Mesodermal cell (in vitro differentiated cells): ENCODE measurements around the gene PKP1. TPM values are rescaled to one million over a fixed set of nuclear protein-coding genes. Genes with fewer than 3 reads are reported as not detected.
"Not testable (repeated sequence)": the region's sequence is repeated elsewhere in the genome, so short reads cannot be mapped to it uniquely, and the experiment has no call there.

Source experiments
- H3K27ac ChIP-seq: 2 replicates; pipeline ENCODE4 v1.7.0; 2013; ENCODE audit warnings: mild to moderate bottlenecking, low read depth, low read length, moderate library complexity; ENCODE audit not compliant: severe bottlenecking
- H3K36me3 ChIP-seq: 2 replicates; pipeline ENCODE4 v1.7.1; 2013; ENCODE audit warnings: mild to moderate bottlenecking, low read length, moderate library complexity; ENCODE audit not compliant: control insufficient read depth, insufficient read depth
- H3K4me1 ChIP-seq: one replicate; pipeline ENCODE4 v1.7.1; 2013; ENCODE audit warnings: mild to moderate bottlenecking, low read length; ENCODE audit not compliant: insufficient read depth, control insufficient read depth, poor library complexity, severe bottlenecking
- H3K4me3 ChIP-seq: 2 replicates; pipeline ENCODE4 v1.7.0; 2013; ENCODE audit warnings: low read length, control low read depth, mild to moderate bottlenecking; ENCODE audit not compliant: insufficient read depth, poor library complexity, severe bottlenecking; ENCODE audit errors: extremely low read depth
- H3K9me3 ChIP-seq: 2 replicates; pipeline ENCODE4 v1.7.1; 2013; ENCODE audit warnings: mild to moderate bottlenecking, low read length, moderate library complexity; ENCODE audit not compliant: control insufficient read depth
- WGBS, 2 experiments: methylation state at CpG; one replicate each; pipeline ENCODE4 v1.1.5; 2013; ENCODE audit warnings: missing lambda C conversion rate in 2 of 2; ENCODE audit not compliant: insufficient coverage in 2 of 2; 5-methylcytosine and 5-hydroxymethylcytosine counted together
- polyA plus RNA-seq, 2 experiments: library from polyadenylated mRNA; stranded (reverse); fragments of 50-300 nt; gene quantifications; one replicate each; pipeline ENCODE4 v1.2.3, GENCODE V29; 2013

Gene PKP1, protein sequence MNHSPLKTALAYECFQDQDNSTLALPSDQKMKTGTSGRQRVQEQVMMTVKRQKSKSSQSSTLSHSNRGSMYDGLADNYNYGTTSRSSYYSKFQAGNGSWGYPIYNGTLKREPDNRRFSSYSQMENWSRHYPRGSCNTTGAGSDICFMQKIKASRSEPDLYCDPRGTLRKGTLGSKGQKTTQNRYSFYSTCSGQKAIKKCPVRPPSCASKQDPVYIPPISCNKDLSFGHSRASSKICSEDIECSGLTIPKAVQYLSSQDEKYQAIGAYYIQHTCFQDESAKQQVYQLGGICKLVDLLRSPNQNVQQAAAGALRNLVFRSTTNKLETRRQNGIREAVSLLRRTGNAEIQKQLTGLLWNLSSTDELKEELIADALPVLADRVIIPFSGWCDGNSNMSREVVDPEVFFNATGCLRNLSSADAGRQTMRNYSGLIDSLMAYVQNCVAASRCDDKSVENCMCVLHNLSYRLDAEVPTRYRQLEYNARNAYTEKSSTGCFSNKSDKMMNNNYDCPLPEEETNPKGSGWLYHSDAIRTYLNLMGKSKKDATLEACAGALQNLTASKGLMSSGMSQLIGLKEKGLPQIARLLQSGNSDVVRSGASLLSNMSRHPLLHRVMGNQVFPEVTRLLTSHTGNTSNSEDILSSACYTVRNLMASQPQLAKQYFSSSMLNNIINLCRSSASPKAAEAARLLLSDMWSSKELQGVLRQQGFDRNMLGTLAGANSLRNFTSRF
- polyA plus RNA-seq (2013, experiment 1 of 2), result 0.11 TPM
- polyA plus RNA-seq (2013, experiment 2 of 2), result 0.10 TPM

DNA sequence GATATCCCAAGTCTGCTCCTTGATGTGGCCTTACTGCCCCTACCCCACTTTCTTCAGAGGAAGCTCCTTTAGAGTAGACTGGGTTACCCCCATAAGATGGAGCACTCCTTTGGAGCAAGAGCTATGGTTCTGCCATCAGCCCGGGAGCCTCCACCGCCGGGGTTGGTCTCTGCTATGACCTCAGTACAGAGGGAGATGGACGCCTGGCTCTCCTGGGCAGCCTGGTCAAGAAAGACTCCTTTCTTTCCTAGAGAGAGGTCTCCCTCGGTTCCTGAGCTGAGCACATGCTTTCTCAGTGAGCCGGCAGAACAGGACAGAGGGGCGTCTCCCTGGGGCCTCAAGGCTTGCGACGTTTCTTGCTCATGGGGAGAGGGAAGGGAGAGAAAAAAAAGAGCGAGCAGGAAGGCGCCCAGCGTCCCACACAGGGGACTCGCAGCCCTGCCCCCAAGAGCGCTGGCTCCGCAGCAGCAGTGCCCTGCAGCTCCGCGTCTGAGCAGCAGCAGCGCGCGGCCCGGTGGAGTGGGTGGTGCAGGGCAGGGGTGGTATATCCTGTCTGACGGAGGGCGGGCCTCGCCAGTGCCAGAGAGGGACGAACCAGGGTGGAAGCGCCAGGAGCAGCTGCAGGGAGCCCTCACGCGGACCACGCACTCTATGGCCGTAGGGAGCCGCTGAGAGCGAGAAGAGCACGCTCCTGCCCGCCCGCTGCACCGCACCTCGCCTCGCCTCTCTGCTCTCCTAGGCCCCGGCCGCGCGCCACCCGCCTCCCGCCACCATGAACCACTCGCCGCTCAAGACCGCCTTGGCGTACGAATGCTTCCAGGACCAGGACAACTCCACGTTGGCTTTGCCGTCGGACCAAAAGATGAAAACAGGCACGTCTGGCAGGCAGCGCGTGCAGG lies at the start of gene PKP1:
TSS of gene PKP1 (plus strand) at position 576 of the 899 bp plus-strand sequence. CDS start at position 773, 197 bp downstream.
- Histone ChIP-seq H3K27ac (no peak within 1 kb of the TSS), H3K4me3 (no peak within 1 kb of the TSS)

GRCh38 chr1:201239646-201240045 lies 43.7 kb upstream of the PKP1 start:
- WGBS, 2 experiments, result 74 to 95% methylated on average over 5 to 7 of the region's 11 CpGs
- H3K4me1 ChIP-seq, H3K9me3 ChIP-seq, H3K4me3 ChIP-seq, H3K36me3 ChIP-seq, H3K27ac ChIP-seq: not testable (repeated sequence)

More for the DNA sequence above, at the start of gene PKP1:
- no peaks in the 10 kb centered on the region for H3K36me3 ChIP-seq
- no peaks in the 10 kb centered on the region for H3K4me1 ChIP-seq
- 67 to 68% methylated on average over 54 of the region's 55 CpGs for WGBS, 2 experiments
- H3K9me3 ChIP-seq, result no peaks in the 10 kb centered on the region

- Histone ChIP-seq H3K9me3 (no peaks in the 10 kb centered on the region), H3K36me3 (no peaks in the 10 kb centered on the region), H3K27ac (no peak overlapping the region), H3K4me1 (no peaks in the 10 kb centered on the region), H3K4me3 (no peak overlapping the region)
- no CpG with 5 or more reads among the region's 3 CpGs for WGBS, 2 experiments
Observed at GRCh38 chr1:201240171-201240570, 43.1 kb upstream of the PKP1 start.

GRCh38 chr1:201241736-201242135 lies 41.6 kb upstream of the PKP1 start:
- Histone ChIP-seq H3K27ac (no peak overlapping the region), H3K4me1 (no peaks in the 10 kb centered on the region), H3K9me3 (no peaks in the 10 kb centered on the region), H3K36me3 (no peaks in the 10 kb centered on the region), H3K4me3 (no peak overlapping the region)
- WGBS, 2 experiments, result 100% methylated on average over 1 of the region's 2 CpGs; no CpG with 5 or more reads in 1 of the 2 experiments

DNA sequence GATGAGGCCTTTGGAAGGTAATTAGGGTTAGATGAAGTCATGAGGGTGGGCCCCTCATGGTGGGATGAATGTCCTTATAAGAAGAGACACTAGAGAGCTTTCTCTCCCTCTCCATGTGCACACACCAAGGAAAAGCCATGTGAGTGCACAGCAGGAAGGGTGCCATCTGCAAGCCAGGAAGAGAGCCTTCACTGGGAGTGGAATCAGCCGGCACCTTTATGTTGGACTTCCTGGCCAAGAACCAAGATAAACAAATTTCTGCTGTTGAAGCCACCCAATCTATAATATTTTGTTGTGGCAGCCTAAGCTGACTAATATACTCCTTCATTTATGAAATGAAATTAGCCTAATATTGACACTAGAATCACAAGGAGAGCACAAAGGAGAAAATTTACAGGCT lies 38.2 kb upstream of the PKP1 start:
- no peak overlapping the region for H3K4me3 ChIP-seq
- no peaks in the 10 kb centered on the region for H3K9me3 ChIP-seq
- no peak overlapping the region for H3K27ac ChIP-seq
- WGBS, 2 experiments, result no CpG with 5 or more reads among the region's 1 CpG
- no peaks in the 10 kb centered on the region for H3K36me3 ChIP-seq
- no peaks in the 10 kb centered on the region for H3K4me1 ChIP-seq

DNA sequence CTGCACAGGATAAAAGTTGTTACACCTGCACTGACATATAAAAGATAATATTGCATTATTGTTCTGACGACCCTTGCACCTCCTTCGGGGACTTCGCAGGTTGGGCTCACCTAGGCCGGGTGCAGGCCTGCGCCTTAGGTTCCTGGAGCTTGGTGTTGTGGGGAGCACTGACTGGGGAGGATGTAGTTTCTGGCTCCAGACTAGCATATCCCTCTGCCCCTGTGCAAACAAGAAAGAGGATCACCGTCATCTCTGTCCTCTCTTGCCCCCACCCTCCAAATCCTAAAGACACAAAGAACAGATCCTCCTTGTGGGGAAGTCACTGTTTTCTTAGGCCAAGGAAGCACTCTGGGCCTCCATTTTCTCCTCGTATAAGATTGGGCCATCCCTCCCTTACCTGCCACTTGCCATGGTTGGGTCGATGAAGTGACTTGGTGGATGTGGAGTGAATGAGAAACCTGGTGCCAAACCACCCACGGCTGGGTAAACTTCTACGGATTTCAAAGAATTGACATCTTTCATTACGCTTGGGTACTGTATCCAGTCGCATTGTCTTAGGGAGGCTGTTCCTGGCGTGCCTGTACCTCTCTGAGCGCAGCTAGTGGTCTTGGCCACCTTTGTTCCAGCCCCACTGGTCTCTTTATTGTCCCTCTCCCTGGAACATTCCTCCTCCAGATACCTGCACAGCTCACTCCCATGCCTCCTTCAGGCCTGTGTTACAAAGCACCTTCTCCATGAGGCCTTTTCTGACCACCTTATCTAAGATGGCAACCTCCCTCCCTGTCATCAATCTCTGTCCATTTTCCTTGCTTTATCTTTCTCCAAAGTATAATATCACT lies 34.4 kb upstream of the PKP1 start:
- no peaks in the 10 kb centered on the region for H3K9me3 ChIP-seq
- H3K4me3 ChIP-seq, result no peak overlapping the region
- H3K36me3 ChIP-seq, result no peaks in the 10 kb centered on the region
- no peaks in the 10 kb centered on the region for H3K4me1 ChIP-seq
- 91 to 93% methylated on average over 6 to 13 of the region's 14 CpGs for WGBS, 2 experiments
- H3K27ac ChIP-seq, result no peak overlapping the region

DNA sequence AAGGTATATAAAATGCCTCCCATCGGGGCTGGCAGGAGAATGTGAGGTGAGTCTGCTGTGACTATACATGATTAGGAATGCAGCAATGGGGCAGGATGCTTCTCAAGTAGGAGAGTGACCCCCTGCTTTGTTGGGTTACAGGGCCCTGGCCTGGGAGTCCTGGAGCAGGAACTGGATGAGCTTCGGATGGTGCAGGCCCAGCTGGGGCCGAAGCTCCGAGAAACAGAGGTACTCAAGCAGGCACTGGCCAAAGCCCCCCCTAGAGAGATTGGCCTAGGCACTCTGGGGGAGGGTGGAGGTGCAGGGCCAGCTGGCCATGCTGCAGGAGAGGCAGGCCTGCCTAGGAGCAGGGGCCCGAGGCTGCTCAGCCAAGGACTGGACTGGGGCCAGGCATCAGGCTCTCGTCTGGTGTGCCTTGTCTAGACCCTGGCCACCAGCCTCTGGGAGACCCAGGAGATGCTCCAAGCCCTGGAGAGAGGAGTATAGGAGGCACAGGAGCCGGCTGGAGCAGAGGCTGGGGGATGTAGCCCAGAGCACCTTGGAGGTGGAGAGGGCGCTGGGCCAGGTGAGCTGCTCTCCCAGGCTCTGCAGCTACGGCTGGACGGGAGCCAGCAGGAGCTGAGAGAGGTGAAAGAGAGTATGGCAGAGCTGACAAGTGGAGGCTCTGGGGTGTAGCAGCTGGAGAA lies 32.8 kb upstream of the PKP1 start:
- Histone ChIP-seq H3K4me1 (no peaks in the 10 kb centered on the region), H3K27ac (no peak overlapping the region), H3K9me3 (no peaks in the 10 kb centered on the region), H3K4me3 (no peak overlapping the region), H3K36me3 (no peaks in the 10 kb centered on the region)
- WGBS, 2 experiments, result 92% methylated on average over 8 to 10 of the region's 10 CpGs

GRCh38 chr1:201251411-201251810 lies 31.9 kb upstream of the PKP1 start:
- 89 to 95% methylated on average over 2 of the region's 2 CpGs for WGBS, 2 experiments
- Histone ChIP-seq H3K9me3 (no peaks in the 10 kb centered on the region), H3K36me3 (no peaks in the 10 kb centered on the region), H3K4me3 (no peak overlapping the region), H3K27ac (no peak overlapping the region), H3K4me1 (no peaks in the 10 kb centered on the region)

- whole genome bisulfite sequencing, 2 experiments, result 83 to 85% methylated on average over 10 to 11 of the region's 11 CpGs
- no peaks in the 10 kb centered on the region for H3K36me3 ChIP-seq
- H3K27ac ChIP-seq, result no peak overlapping the region
- no peaks in the 10 kb centered on the region for H3K9me3 ChIP-seq
- H3K4me1 ChIP-seq, result no peaks in the 10 kb centered on the region
- no peak overlapping the region for H3K4me3 ChIP-seq
Observed at GRCh38 chr1:201251851-201252430, 31.4 kb upstream of the PKP1 start.
